ENCODE results near the gene BST2. TPM values are rescaled to one million over a fixed set of nuclear protein-coding genes. Genes with fewer than 3 reads are reported as not detected.

BST2 gene
- total and polyA plus RNA-seq, 10 of the 15 experiments (the other 5 are each of a cell fraction or from before 2014, with no cell fraction given), result 16.6 to 372 (median 264) TPM

- no peak for ATAC-seq
- BruUV-seq (replicated peaks), result no TSS peak
- Histone ChIP-seq H3K4me1 (ENCODE audit: control insufficient read depth, insufficient read depth, low read length) (no peaks in the 10 kb centered on the region), H3K4me2 (ENCODE audit: control insufficient read depth, insufficient read depth) (no peak overlapping the region), H2AFZ (ENCODE audit: control insufficient read depth, low read depth, low read length) (no peak overlapping the region), H4K20me1 (ENCODE audit: control insufficient read depth, insufficient read depth) (no peaks in the 10 kb centered on the region), H3K27me3 (replicated peaks in 1 of 2; ENCODE audit: control insufficient read depth in 2 of 2, insufficient read depth in 2 of 2, low read length in 1 of 2) (no peaks in the 10 kb centered on the region), H3K79me2 (ENCODE audit: control insufficient read depth, insufficient read depth, low read length) (no peaks in the 10 kb centered on the region), H3K9me3 (replicated peaks; ENCODE audit: control insufficient read depth, insufficient read depth, low read length) (no peaks in the 10 kb centered on the region), H3K9ac (ENCODE audit: control insufficient read depth, insufficient read depth, low read length) (no peak overlapping the region), H3K4me3 (no peak overlapping the region), H3K27ac (ENCODE audit: control insufficient read depth, insufficient read depth) (no peak overlapping the region), H3K36me3 (ENCODE audit: control insufficient read depth in 2 of 2, insufficient read depth in 2 of 2, low read length in 1 of 2) (no peaks in the 10 kb centered on the region)
- RAD21 ChIA-PET (ENCODE audit: unreplicated experiment), result no interaction called here
- DNase-seq (ENCODE audit: low read depth, low spot score), result no peak
- CTCF ChIA-PET, result interaction anchor here (1.0 to 3.0 kb wide), 3 partner anchors 9 to 36 kb away, joined by 3 to 11 read pairs (median 7); partner anchors contain the start of gene CCDC194
- in situ Hi-C loops (cut with MboI) (no loop called here), intact Hi-C loops (cut with micrococcal nuclease; ENCODE audit: unreplicated experiment) (no loop called here)
- TF ChIP-seq E2F4 (IDR thresholded peaks at IDR 0.05; ENCODE audit: low read depth, low read length), result no peak
- no peak for TF ChIP-seq RB1 (IDR thresholded peaks at IDR 0.05; ENCODE audit: borderline replicate concordance)
- TF ChIP-seq CEBPB (IDR thresholded peaks at IDR 0.05; ENCODE audit: borderline replicate concordance in 1 of 2, low read depth in 2 of 2, low read length in 2 of 2), result no peak
- POLR2A ChIA-PET, result interaction anchor here (0.7 kb wide), 1 partner anchor 72 kb away, joined by 3 read pairs; no protein-coding TSS in a partner anchor
- SMC1A ChIA-PET (ENCODE audit: uncharacterized antibody, unreplicated experiment), result interaction anchor here (0.5 kb wide), 1 partner anchor 59 kb away, joined by 3 read pairs; no protein-coding TSS in a partner anchor
- WGBS (ENCODE audit: insufficient coverage, insufficient replicate concordance, low lambda C conversion rate, missing lambda C conversion rate), result 32% methylated on average over 7 of the region's 7 CpGs
- FAIRE-seq, result no peak
Measured at GRCh38 chr19:17358395-17358794, 47.0 kb downstream of the BST2 start.

GRCh38 chr19:17357724-17358123 lies 47.7 kb downstream of the BST2 start:
- POLR2A ChIA-PET, result interaction anchor here (0.6 kb wide), 1 partner anchor 280 kb away, joined by 4 read pairs; no protein-coding TSS in a partner anchor
- H3K36me3 ChIP-seq (ENCODE audit: control insufficient read depth in 2 of 2, insufficient read depth in 2 of 2, low read length in 1 of 2), result no peaks in the 10 kb centered on the region
- no peak overlapping the region for H3K4me3 ChIP-seq
- no peak overlapping the region for H2AFZ ChIP-seq (ENCODE audit: control insufficient read depth, low read depth, low read length)
- TF ChIP-seq MXI1 (IDR thresholded peaks at IDR 0.05; ENCODE audit: low read depth, low read length) (no peak), SMARCA5 (IDR thresholded peaks at IDR 0.05) (no peak), HSF1 (IDR thresholded peaks at IDR 0.05; ENCODE audit: low read depth, low read length) (no peak), RAD51 (IDR thresholded peaks at IDR 0.05) (no peak)
- no peaks in the 10 kb centered on the region for H3K79me2 ChIP-seq (ENCODE audit: control insufficient read depth, insufficient read depth, low read length)
- no TSS peak for BruUV-seq (replicated peaks)
- no peak overlapping the region for H3K9ac ChIP-seq (ENCODE audit: control insufficient read depth, insufficient read depth, low read length)
- in situ Hi-C loops (cut with MboI) (no loop called here), intact Hi-C loops (cut with micrococcal nuclease; ENCODE audit: unreplicated experiment) (no loop called here)
- H4K20me1 ChIP-seq (ENCODE audit: control insufficient read depth, insufficient read depth), result no peaks in the 10 kb centered on the region
- H3K9me3 ChIP-seq (replicated peaks; ENCODE audit: control insufficient read depth, insufficient read depth, low read length), result no peaks in the 10 kb centered on the region
- no peaks in the 10 kb centered on the region for H3K4me1 ChIP-seq (ENCODE audit: control insufficient read depth, insufficient read depth, low read length)
- CTCF ChIA-PET, result interaction anchor here (1.0 to 3.0 kb wide), 4 partner anchors 9 to 36 kb away, joined by 3 to 11 read pairs (median 5); partner anchors contain the start of gene CCDC194
- RAD21 ChIA-PET (ENCODE audit: unreplicated experiment), result no interaction called here
- 46% methylated on average over 11 of the region's 11 CpGs for WGBS (ENCODE audit: insufficient coverage, insufficient replicate concordance, low lambda C conversion rate, missing lambda C conversion rate)
- H3K4me2 ChIP-seq (ENCODE audit: control insufficient read depth, insufficient read depth), result no peak overlapping the region
- SMC1A ChIA-PET (ENCODE audit: uncharacterized antibody, unreplicated experiment), result no interaction called here
- ATAC-seq (no peak), FAIRE-seq (no peak), DNase-seq (ENCODE audit: low read depth, low spot score) (no peak)
- no peaks in the 10 kb centered on the region for H3K27me3 ChIP-seq (replicated peaks in 1 of 2; ENCODE audit: control insufficient read depth in 2 of 2, insufficient read depth in 2 of 2, low read length in 1 of 2)
- H3K27ac ChIP-seq (ENCODE audit: control insufficient read depth, insufficient read depth), result no peak overlapping the region
